Activated naive CD4-positive, alpha-beta T cell treated with anti-CD3 and anti-CD28 coated beads for 36 hours (primary cell): ENCODE results near the gene HDAC5. TPM values are rescaled to one million over a fixed set of nuclear protein-coding genes. Genes with fewer than 3 reads are reported as not detected.

Experiments
- CTCF ChIA-PET: fragments of 350-600 bp; sonication (Branson Sonifier 250); formaldehyde crosslinking; loops from one replicate; lab custom pipeline; 2021; ENCODE audit warnings: antibody characterized with exemption; lab: Charles Lee
- DNase-seq: peaks from one replicate; pipeline ENCODE4 v3.0.0-alpha.2; 2020
- H3K27ac Mint-ChIP-seq: one replicate; pipeline ENCODE4 v1.8.0; 2021; ENCODE audit warnings: mild to moderate bottlenecking, mixed read lengths
- H3K27me3 Mint-ChIP-seq: one replicate; pipeline ENCODE4 v1.8.0; 2021; ENCODE audit warnings: low read depth, mixed read lengths
- H3K36me3 Mint-ChIP-seq: one replicate; pipeline ENCODE4 v1.8.0; 2021; ENCODE audit warnings: low read depth, mixed read lengths
- H3K4me1 Mint-ChIP-seq: one replicate; pipeline ENCODE4 v1.8.0; 2021; ENCODE audit warnings: low read depth, mixed read lengths
- H3K4me3 Mint-ChIP-seq: one replicate; pipeline ENCODE4 v1.8.0; 2021; ENCODE audit warnings: mild to moderate bottlenecking, moderate library complexity, mixed read lengths
- H3K9me3 Mint-ChIP-seq: one replicate; pipeline ENCODE4 v1.8.0; 2021; ENCODE audit warnings: mixed read lengths
- intact Hi-C: fragments of 100-400 bp; cut with micrococcal nuclease; formaldehyde crosslinking; loops from one replicate; pipeline ENCODE4 v1.15.1; 2023
- total RNA-seq, 2 experiments: library from RNA; stranded (reverse); gene quantifications; one replicate each; pipeline ENCODE4 v1.2.3, GENCODE V29; 2021

HDAC5 gene
- total RNA-seq, 2 experiments from 2014 or later = 17.9 to 18.9 TPM

- no peaks in the 10 kb centered on the region for H3K27me3 Mint-ChIP-seq
- no peak overlapping the region for H3K27ac Mint-ChIP-seq
- peaks cover 1% of the 10 kb centered on the region for H3K36me3 Mint-ChIP-seq
- H3K9me3 Mint-ChIP-seq = no peaks in the 10 kb centered on the region
- no peak for DNase-seq
- CTCF ChIA-PET = interaction anchor here (0.5 to 1.2 kb wide), 4 partner anchors 11 to 145 kb away, joined by 3 to 7 read pairs (median 4); no protein-coding TSS in a partner anchor
- peaks cover 16% of the 10 kb centered on the region for H3K4me1 Mint-ChIP-seq
- intact Hi-C loops = no loop called here
- no peak overlapping the region for H3K4me3 Mint-ChIP-seq
Observed at GRCh38 chr17:44088254-44088653, 35.2 kb downstream of the HDAC5 start.

GRCh38 chr17:44087319-44087718 lies 36.1 kb downstream of the HDAC5 start:
- Mint-ChIP-seq H3K4me3 (no peak overlapping the region), H3K27me3 (no peaks in the 10 kb centered on the region), H3K9me3 (no peaks in the 10 kb centered on the region), H3K36me3 (peaks cover 4% of the 10 kb centered on the region), H3K27ac (peak overlapping the region; percentile 75), H3K4me1 (peaks cover 16% of the 10 kb centered on the region)
- intact Hi-C loops = no loop called here
- CTCF ChIA-PET = interaction anchor here (0.7 kb wide), 1 partner anchor 59 kb away, joined by 3 read pairs; no protein-coding TSS in a partner anchor
- no peak for DNase-seq

- CTCF ChIA-PET = interaction anchor here (0.7 kb wide), 1 partner anchor 60 kb away, joined by 3 read pairs; no protein-coding TSS in a partner anchor
- peak; percentile 67 for DNase-seq
- peak overlapping the region; percentile 75 for H3K27ac Mint-ChIP-seq
- intact Hi-C loops = no loop called here
- H3K4me3 Mint-ChIP-seq = no peak overlapping the region
- no peaks in the 10 kb centered on the region for H3K9me3 Mint-ChIP-seq
- H3K27me3 Mint-ChIP-seq = no peaks in the 10 kb centered on the region
- peaks cover 16% of the 10 kb centered on the region for H3K4me1 Mint-ChIP-seq
- H3K36me3 Mint-ChIP-seq = peaks cover 4% of the 10 kb centered on the region
Observed at GRCh38 chr17:44086364-44087311, 36.8 kb downstream of the HDAC5 start.

- intact Hi-C loops = no loop called here
- Mint-ChIP-seq H3K36me3 (peaks cover 4% of the 10 kb centered on the region), H3K4me1 (peaks cover 16% of the 10 kb centered on the region), H3K27me3 (no peaks in the 10 kb centered on the region), H3K4me3 (no peak overlapping the region), H3K9me3 (no peaks in the 10 kb centered on the region), H3K27ac (no peak overlapping the region)
- CTCF ChIA-PET = interaction anchor here (2.2 kb wide), 1 partner anchor 8 kb away, joined by 10 read pairs; no protein-coding TSS in a partner anchor
- no peak for DNase-seq
Observed at GRCh38 chr17:44085908-44086307, 37.5 kb downstream of the HDAC5 start.

- CTCF ChIA-PET = interaction anchor here (0.6 to 2.2 kb wide), 4 partner anchors 9 to 270 kb away, joined by 3 to 10 read pairs (median 4); partner anchors contain the start of gene HDAC5
- H3K36me3 Mint-ChIP-seq = peaks cover 4% of the 10 kb centered on the region
- intact Hi-C loops = loop anchor here (1.0 kb wide), 1 partner anchor 141 kb away; no protein-coding TSS in a partner anchor
- no peak overlapping the region for H3K4me3 Mint-ChIP-seq
- no peaks in the 10 kb centered on the region for H3K27me3 Mint-ChIP-seq
- H3K27ac Mint-ChIP-seq = no peak overlapping the region
- no peak for DNase-seq
- no peaks in the 10 kb centered on the region for H3K9me3 Mint-ChIP-seq
- H3K4me1 Mint-ChIP-seq = peaks cover 16% of the 10 kb centered on the region
Observed at GRCh38 chr17:44084921-44085320, 38.5 kb downstream of the HDAC5 start.

- CTCF ChIA-PET = interaction anchor here (0.5 to 2.2 kb wide), 15 partner anchors 10 to 397 kb away, joined by 3 to 10 read pairs (median 4); partner anchors contain the start of gene HDAC5
- intact Hi-C loops = loop anchor here (1.0 kb wide), 1 partner anchor 140 kb away; no protein-coding TSS in a partner anchor
- no peak overlapping the region for H3K27ac Mint-ChIP-seq
- no peaks in the 10 kb centered on the region for H3K9me3 Mint-ChIP-seq
- H3K36me3 Mint-ChIP-seq = peaks cover 4% of the 10 kb centered on the region
- no peak overlapping the region for H3K4me3 Mint-ChIP-seq
- DNase-seq = peak; percentile 63
- H3K4me1 Mint-ChIP-seq = peaks cover 16% of the 10 kb centered on the region
- H3K27me3 Mint-ChIP-seq = no peaks in the 10 kb centered on the region
Observed at GRCh38 chr17:44084131-44084538, 39.3 kb downstream of the HDAC5 start.

GRCh38 chr17:44083250-44083849 lies 40.1 kb downstream of the HDAC5 start:
- H3K36me3 Mint-ChIP-seq = peaks cover 7% of the 10 kb centered on the region
- DNase-seq = no peak
- CTCF ChIA-PET = interaction anchor here (0.5 to 2.2 kb wide), 14 partner anchors 9 to 647 kb away, joined by 3 to 10 read pairs (median 4); no protein-coding TSS in a partner anchor
- no peak overlapping the region for H3K27ac Mint-ChIP-seq
- H3K4me3 Mint-ChIP-seq = no peak overlapping the region
- H3K27me3 Mint-ChIP-seq = no peaks in the 10 kb centered on the region
- H3K9me3 Mint-ChIP-seq = no peaks in the 10 kb centered on the region
- H3K4me1 Mint-ChIP-seq = peaks cover 16% of the 10 kb centered on the region
- intact Hi-C loops = no loop called here

- no peak overlapping the region for H3K4me3 Mint-ChIP-seq
- peaks cover 12% of the 10 kb centered on the region for H3K4me1 Mint-ChIP-seq
- peaks cover 11% of the 10 kb centered on the region for H3K36me3 Mint-ChIP-seq
- H3K27ac Mint-ChIP-seq = peak overlapping the region; percentile 13
- no peak for DNase-seq
- intact Hi-C loops = no loop called here
- no peaks in the 10 kb centered on the region for H3K27me3 Mint-ChIP-seq
- H3K9me3 Mint-ChIP-seq = no peaks in the 10 kb centered on the region
- CTCF ChIA-PET = interaction anchor here (1.3 to 1.5 kb wide), 2 partner anchors 24 to 40 kb away, joined by 3 to 4 read pairs; no protein-coding TSS in a partner anchor
Observed at GRCh38 chr17:44082256-44082927, 41.0 kb downstream of the HDAC5 start.

- no peak for DNase-seq
- peaks cover 5% of the 10 kb centered on the region for H3K4me1 Mint-ChIP-seq
- H3K4me3 Mint-ChIP-seq = no peak overlapping the region
- CTCF ChIA-PET = no interaction called here
- H3K36me3 Mint-ChIP-seq = peaks cover 9% of the 10 kb centered on the region
- H3K9me3 Mint-ChIP-seq = no peaks in the 10 kb centered on the region
- H3K27ac Mint-ChIP-seq = no peak overlapping the region
- intact Hi-C loops = no loop called here
- H3K27me3 Mint-ChIP-seq = no peaks in the 10 kb centered on the region
Observed at GRCh38 chr17:44081681-44082080, 41.8 kb downstream of the HDAC5 start.

- intact Hi-C loops = no loop called here
- no peak overlapping the region for H3K4me3 Mint-ChIP-seq
- CTCF ChIA-PET = interaction anchor here (0.5 kb wide), 1 partner anchor 160 kb away, joined by 4 read pairs; no protein-coding TSS in a partner anchor
- H3K27ac Mint-ChIP-seq = no peak overlapping the region
- H3K9me3 Mint-ChIP-seq = no peaks in the 10 kb centered on the region
- H3K4me1 Mint-ChIP-seq = no peaks in the 10 kb centered on the region
- peaks cover 9% of the 10 kb centered on the region for H3K36me3 Mint-ChIP-seq
- no peak for DNase-seq
- no peaks in the 10 kb centered on the region for H3K27me3 Mint-ChIP-seq
Observed at GRCh38 chr17:44079877-44080821, 43.3 kb downstream of the HDAC5 start.

- Mint-ChIP-seq H3K27ac (no peak overlapping the region), H3K27me3 (no peaks in the 10 kb centered on the region), H3K36me3 (peaks cover 13% of the 10 kb centered on the region), H3K4me3 (no peak overlapping the region), H3K9me3 (no peaks in the 10 kb centered on the region), H3K4me1 (no peaks in the 10 kb centered on the region)
- intact Hi-C loops = no loop called here
- CTCF ChIA-PET = no interaction called here
- DNase-seq = no peak
Observed at GRCh38 chr17:44078412-44078811, 45.0 kb downstream of the HDAC5 start.
